Measurements from ENCODE around the gene ATXN1.
"Not testable (repeated sequence)": the region's sequence is repeated elsewhere in the genome, so short reads cannot be mapped to it uniquely, and the experiment has no call there.

ATXN1 gene

DNA sequence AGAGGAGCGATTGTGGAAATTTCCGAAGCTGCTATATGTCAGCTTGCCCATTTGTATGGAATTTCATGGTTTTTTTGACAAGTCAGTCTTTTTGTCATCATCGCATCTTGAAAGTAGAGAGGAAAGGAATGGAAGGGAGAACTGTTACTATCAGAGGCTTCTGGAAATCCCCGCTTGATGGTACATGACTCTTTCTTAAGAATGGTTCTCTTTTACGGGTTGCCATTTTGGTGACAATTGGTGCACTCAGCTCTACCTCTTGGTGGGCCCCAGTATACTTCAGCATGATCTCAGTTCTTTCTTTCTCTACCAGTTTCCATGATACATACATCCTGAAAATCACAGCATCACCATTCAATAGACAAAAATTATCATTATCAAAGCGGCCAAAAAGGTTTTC lies 146.0 kb downstream of the ATXN1 start:
- DNase-seq (ENCODE audit: low read depth): not testable (repeated sequence)

DNA sequence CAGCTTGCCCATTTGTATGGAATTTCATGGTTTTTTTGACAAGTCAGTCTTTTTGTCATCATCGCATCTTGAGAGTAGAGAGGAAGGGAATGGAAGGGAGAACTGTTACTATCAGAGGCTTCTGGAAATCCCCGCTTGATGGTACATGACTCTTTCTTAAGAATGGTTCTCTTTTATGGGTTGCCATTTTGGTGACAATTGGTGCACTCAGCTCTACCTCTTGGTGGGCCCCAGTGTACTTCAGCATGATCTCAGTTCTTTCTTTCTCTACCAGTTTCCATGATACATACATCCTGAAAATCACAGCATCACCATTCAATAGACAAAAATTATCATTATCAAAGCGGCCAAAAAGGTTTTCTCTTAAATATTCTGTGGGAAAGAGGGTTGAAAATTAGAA lies 147.1 kb downstream of the ATXN1 start:
- not testable (repeated sequence) for DNase-seq (ENCODE audit: low read depth)

DNA sequence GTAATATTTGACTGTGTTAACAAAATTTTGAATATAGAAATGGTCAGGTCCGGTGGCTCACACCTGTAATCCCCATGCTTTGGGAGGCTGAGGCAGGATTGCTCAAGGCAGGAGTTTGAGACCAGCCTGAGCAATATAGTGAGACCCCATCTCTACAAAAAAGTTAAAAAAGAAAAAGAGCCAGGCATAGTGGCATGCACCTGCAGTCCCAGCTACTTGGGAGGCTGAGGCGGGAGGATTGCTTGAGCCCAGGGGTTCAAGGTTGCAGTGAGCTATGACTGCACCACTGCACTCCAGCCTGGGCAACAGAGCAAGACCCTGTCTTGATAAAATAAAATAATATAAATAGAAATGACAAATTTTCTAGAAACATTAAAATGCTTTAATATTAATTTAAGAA lies 147.8 kb downstream of the ATXN1 start:
- DNase-seq (ENCODE audit: low read depth): not testable (repeated sequence)

DNA sequence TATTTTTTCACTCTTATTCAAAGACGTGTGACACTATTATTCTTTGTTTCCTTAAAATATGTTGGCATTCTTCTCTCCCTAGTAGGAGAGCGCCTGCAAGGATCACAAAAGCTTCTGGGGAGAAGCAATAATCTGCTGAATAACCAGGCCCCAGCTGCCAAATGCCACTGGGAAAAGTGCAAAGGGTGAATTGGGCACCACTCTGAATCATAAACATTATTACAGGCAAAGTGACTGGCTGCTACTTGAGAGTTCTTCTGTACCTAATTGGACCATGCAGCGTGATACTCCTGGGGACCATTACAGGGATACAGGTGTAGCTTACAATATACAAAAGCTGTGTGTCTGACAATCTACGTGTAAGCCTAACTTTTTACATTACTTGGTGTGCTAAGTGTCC lies 152.8 kb downstream of the ATXN1 start:
- no peak for DNase-seq (ENCODE audit: low read depth)

DNA sequence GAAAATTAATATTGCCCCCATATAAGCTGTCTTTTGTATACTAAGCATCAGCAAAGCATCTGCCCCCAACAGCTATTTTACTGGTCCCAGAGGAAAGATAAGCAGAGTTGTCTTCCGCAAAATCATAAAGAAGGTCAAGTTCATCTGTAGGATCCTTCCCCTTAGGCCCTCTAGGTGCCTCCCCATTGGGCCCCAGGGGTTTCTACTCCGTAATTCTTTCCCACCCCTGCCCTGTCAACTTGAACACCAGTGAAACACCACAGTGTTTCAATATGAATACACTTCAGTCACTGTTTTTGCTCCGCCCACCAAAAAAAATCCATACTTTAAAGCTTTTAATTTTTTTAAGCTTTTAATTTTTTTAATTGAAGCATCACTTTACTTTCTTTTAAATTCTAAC lies 159.2 kb downstream of the ATXN1 start:
- no peak for DNase-seq (ENCODE audit: low read depth)

DNA sequence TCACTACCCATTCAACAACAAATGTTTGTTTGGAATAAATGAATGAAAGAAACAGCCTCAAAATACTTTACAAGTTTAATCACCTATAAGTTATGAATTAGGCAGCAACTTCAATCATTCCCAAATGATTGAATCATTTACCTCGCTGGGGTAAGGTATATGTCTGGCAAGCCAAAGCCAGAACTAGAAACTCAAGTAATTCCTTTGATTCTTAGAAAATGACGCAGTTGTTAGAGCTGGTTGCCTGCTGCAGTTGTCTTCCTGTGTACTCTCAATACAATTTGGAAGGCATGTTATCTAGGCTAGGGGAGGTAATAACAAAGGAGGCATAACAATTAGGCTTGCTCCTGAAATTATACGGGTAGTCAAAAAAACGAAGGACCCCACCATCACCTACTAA lies 160.6 kb downstream of the ATXN1 start:
- no peak for DNase-seq (ENCODE audit: low read depth)

DNA sequence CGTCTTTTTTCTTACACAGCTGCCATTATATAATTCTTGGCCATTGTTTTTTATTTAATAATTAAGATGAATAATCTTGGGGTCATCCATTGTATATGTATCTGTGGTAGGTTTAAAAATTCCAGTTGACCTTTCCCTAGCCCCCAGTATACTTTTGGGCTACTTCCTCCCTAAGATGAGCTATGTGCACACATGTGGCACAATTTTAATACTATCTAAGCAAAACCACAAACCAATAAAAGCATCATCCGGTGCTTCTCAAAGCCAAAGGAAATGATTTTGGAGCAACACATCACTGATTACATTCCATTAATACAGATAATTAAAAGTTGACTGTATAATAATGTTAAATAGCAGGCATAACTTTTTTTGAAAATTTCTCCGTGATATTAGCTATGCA lies 161.2 kb downstream of the ATXN1 start:
- DNase-seq (ENCODE audit: low read depth): no peak

DNA sequence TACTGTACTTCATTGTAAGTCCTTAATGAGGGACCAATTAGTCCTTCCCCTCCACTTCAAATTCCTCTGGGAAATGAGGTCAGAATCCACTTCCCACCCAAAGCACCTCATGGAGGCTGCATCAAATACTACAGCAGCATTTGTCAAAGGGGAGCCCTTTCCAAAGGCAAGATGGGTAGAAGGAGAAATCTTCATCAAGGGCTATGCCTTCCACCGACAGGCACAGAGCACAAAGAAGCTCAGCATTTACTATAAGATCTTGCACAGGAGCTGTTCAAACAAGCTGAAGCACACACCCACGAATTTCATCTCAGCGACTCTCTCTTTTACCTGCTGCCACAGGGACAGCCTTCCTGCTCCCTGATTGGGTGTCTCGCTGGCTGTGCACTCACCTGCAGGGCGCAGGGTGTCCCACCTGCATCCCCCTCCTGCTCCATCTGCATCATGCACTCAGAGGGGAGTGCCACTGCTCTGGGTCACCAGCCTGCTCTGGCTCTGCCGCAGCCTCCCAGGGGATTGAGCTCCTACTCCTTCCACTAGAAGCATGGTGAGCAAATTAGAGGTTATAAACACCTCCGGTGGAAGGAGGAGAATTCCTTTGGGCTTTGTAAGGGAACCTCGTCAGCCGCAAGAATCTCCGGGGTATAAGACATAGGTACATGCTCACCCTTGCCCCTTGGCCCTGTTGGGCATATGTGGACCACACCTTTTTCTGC lies 164.5 kb downstream of the ATXN1 start:
- DNase-seq (ENCODE audit: low read depth): no peak

DNA sequence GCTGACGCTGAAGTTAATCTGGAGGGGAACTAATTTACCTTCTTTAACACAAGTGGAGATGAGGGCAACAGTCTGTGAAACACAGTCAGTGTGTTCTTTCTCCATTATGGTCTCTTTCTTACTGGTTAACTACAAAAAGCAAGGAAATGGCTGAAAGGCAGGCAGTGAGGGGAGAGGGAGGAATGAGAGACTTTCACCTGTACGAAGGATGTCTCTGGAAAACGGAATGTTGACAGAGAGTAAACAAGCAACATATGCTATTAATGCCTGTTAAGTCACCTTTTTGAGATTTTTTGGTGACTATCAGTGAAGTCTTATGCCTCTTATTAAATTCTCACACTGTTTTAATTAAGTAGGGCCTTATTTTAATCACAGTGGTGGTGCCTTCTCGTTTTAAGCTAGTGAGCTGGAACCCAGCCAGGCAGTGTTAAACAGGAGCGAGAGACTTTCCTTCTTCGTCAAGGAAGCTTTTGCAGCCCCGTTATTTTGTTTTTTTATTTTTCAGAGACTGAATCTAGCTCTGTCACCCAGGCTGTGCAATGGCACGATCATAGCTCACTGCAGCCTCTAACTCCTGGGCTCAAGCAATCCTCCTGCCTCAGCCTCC lies 165.6 kb downstream of the ATXN1 start:
- DNase-seq (ENCODE audit: low read depth): no peak

DNA sequence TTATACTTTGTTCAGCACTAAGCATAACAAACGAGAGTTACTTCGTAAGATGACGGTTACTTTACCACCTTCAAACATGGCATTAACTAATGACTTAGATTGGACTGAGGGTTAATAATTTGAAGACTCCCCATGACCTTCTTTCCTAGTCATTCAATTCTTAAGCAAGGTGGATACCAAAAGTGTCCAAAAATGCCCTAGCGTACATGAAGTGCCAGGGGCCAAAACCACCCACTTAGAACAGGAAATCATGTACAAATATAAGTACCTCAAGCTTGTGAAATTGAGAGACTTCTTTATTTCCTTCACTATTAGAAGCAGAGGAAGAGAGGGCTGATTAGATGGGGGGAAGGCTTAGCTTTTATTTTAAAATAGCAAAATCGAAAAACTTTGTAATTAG lies 166.4 kb downstream of the ATXN1 start:
- no peak for DNase-seq (ENCODE audit: low read depth)

DNA sequence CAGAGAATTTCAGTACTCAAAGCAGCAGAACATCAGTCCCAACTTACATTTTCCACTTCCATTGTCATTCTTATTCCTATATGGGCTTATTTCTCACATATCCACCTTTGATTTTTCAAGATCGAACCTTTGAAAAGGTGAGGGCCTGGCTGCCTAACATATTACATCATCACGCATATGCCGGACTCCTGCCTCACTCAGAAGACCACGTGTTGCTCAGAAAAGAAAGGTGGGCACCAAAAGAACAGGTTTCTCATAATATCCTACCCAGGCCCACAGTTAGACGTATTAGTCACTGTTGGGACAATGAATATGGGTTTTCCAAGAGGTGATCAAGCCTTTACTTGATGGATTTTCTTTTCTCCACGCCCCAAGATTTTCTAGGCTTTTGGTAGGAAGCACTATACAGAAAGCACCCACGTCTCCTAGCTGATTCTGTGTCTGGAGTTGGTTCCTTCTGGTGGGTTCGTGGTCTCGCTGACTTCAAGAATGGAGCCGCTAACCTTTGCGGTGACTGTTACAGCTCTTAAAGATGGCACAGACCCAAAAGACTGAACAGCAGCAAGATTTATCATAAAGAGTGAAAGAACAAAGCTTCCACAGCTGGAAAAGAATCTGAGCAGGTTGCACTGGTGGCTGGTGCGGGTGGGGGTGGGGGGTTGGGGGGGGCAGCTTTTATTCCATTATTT lies 168.9 kb downstream of the ATXN1 start:
- DNase-seq (ENCODE audit: low read depth): no peak

DNA sequence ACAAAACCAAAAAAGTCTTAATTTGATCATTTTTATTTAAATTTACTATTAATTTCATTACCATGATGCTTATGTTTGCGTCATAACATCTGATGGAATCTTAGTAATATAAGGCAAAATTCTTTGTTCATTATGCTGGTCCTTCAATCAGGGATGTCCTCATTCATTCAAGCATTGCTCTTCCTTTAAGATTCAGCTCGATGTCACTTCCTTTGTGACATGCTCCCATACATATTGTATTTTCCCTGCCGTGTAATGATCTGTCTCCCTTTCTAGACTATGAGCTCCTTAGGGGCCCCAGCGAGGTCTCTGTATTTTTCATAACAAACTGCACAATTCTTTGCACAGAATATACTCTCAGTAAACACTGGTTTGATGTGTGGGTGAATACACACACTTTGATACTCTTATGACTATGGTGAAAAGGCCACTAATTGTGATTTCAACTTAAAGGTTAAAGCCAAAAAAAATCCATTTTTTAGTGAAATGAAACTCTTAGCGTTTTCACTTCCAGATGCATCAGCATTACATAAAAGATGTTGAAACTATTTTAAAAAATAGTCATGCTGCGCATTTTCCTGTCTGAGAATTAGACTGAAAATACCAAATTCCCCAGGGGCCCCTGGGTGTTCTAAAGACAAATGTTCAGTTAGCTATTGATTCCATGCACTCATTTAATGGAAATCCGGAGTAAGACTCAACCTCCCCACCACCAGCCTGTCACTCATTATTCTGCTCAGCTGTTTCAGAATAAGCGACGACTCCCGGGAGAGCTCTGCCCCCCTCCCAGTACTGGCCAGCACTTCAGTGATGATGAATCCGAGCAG lies 169.7 kb downstream of the ATXN1 start:
- no peak for DNase-seq (ENCODE audit: low read depth)

DNA sequence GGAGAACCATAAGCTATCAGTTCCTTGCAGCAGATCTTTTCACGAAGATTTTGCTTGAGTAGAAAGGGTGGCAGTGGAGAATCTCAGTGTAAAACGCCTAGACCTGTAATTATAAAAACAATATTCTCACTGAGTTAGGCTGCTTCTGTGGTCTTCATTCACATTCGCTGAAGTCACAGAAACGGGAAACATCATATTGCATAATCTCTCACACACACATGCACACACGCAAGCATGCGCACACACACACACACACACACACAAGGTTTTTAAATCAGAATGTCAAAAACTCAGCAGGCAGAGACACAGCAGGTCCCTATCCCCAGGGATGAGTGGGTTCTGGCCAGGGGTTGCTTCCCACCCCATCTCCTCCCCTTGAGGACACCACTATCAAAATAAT lies 175.5 kb downstream of the ATXN1 start:
- DNase-seq (ENCODE audit: low read depth): peak; percentile 58

DNA sequence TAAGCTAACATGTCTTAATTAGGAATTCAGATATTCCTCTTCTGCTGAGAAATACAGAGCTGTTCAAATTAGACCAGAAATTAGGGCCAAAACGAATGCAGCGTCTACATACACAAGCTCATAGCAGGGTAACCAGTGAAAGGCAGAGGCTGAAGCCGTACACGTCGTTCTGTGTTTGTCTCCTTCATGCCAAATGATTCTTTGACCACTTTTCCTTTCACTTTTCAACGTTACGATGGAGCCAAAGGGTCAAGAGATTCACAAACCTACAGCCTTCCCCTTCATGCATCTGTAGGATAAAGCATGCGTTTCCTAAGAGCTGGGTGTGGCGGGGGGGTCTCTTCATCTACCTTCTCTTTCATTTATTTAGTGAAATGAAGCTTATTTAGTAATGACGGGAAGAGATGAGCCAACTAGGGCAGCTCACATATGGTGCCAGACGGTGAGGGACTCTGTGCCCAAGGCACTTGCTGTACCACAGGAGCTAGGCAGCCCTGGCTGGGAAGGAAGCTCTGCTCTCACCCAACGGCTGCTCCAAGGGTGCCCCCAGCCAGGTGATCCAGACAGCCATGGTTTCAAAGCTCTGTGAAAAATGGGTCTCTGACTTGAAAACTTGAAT lies 178.0 kb downstream of the ATXN1 start:
- no peak for DNase-seq (ENCODE audit: low read depth)

DNA sequence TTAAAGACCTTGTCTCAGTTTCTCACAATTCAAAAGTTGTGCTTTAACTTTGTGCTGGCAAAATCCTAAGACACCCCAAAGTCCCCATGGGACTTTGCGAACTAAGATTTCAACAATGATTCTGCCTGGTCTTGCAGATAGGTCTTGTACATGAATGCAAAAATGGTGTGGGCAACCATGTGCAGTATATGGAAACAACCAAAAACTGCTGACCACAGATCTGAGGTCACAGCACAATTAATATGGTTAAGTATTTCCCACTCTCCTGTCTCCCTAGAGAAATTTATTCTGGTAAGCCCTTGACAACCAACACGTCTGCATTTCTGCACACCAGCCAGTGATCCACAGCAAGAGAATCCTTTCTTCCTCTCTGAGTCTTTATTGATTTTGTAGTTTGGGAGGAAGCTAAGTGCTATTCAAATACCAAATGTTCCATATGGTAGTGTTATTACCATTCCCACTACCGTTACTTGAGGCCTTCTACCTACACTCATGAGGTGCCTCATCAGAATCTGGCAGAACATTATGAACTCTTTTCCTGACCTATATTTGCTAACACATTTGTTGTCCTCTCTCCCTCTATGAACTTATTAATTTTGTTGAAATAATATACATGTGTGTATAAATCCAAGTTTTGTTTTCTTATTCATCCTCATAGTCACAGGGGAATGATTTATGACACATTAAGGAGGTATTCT lies 178.7 kb downstream of the ATXN1 start:
- no peak for DNase-seq (ENCODE audit: low read depth)

DNA sequence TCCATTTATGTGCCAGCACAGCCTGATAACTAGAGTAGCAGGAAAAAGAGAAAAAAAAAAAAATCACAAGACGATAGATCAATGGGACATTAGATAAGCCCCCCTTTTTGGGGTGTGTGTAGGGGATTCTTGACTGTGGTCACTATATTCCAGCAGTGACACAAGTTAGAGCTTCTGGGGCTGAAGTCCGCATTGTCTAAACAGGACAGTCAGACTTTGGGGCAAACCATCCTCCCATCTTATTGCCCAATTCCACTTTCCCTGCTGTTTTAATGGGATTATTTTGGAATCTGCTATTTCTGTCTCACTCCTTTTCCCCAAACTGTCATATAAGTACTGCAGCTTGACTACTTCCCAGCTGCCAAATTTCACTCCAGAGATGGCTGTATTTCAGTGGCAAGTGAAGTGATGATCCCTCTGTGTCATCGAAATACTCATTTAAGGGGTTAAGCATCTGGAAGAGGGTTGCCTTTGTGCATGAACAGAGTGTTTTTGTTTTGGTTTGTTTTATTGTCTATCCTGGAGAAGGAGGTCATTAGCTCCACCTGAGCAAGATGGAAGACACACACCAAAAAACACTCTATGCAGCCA lies 182.5 kb downstream of the ATXN1 start:
- no peak for DNase-seq (ENCODE audit: low read depth)

DNA sequence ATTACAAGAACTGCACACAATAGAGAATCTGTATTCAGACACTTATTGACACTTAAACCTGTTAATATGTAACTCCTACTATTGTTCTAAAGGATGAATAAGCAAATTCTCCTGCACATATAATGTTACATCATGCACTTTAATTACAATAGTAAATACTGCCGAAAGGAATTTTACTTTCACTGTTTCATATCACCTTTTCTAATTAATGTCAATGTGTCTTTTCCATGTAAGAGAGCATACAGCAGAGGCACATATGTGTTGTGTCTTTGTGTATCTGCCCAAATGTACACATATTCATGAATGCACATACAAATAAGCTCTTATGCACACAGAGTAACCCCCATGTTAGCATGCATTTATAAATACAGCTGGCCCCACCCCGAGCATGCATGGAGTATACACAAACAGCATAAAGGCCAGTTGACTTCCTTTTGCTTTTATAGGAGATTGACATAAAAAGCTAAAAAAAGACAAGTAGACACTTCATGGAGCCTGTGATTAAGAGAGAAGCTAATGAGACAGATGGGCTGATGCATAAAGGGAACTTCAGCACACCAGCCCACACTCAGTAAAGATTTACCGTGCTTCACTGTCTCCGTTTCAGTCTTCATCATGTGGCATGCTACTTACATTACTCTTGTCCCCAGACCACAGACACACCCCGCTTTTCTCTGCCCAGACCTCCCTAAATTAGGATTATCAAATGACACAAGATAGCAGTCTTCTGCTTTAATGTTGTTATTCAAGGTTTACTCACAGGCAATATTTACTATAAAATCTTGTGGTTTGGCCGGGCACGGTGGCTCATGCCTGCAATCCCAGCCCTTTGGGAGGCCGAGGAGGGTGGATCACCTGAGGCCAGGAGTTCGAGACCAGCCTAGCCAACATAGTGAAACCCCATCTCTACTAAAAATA lies 184.6 kb downstream of the ATXN1 start:
- no peak for DNase-seq (ENCODE audit: low read depth)

DNA sequence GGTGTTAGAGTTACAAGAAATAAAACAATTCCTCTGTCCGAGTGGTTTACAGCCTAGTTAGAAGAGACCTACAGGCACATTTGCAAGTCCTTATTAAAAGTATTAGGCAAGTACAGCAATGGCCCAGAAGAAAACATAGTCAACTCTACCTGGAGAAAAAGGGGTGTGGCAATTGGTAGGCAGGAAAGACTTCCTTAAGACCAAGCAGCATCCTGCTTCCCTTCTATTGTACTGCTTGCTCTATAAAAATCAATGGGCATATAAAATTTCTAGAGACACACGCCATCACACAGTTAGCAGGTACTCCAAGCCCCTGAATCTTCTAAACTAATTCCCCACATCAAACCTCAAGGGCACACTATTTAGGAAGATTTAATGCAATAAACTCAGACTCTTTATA lies 185.6 kb downstream of the ATXN1 start:
- no peak for DNase-seq (ENCODE audit: low read depth)

DNA sequence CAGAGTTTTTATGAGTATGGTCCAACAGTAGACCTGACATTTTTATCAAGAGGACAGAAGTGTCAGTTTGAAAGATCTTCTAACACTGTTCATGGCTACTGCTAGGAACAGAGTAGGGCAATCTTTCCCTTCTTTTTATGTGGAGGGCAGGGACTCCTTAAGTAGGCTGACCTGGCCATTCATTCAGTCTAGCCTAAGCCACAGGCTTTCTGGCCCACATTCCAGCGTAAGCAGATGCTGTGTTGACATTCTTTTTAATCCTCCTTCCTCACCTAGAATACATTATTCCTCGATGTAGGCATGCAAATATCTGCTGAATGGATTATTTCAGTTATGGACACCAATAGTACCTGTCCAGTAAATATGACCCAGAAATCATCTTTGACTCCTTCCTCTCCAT lies 188.3 kb downstream of the ATXN1 start:
- DNase-seq (ENCODE audit: low read depth): no peak

DNA sequence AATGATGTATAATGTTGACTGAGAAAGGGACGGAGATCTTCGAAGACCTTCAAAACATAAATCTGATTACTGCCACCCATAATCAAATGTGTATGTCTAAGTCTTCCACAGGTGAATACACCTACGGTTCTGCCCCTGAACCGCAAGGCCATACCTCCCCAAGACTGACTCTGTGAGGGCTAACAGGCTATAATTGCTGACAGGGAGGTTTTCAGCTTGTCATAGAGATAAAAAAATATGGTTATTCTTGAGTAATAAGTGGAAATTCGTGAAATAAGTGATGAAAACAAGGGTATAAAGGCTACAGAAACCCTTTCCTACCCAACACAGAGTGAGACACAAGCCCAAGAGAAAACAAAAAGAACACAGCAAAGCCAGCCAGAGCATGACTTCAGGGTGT lies 188.9 kb downstream of the ATXN1 start:
- no peak for DNase-seq (ENCODE audit: low read depth)

All from GM04504 (cell line).